Measurements from ENCODE around the gene HSPB1.

DNA sequence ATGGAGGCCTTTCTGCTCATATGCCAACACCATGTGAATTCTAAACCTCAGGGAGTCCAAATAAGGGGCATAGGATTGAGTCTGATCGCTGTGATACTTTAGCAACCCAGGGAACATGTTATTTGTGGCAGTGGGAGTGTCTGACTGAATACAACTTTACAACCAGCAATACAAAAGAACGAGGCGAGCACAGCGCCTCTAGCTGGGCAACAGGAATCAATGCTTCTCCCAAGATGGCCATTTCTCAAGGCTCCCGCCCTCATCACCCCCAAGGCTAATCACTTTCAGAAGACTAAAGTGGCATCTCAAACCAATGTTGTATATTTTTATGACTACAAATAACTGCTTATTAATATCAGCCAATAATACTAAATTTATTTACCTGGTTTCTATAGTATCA is 28.2 kb downstream of the HSPB1 start:
- TF ChIP-seq POLR2A (IDR thresholded peaks at IDR 0.05), result no peak
- TF ChIP-seq, protein P1, sequence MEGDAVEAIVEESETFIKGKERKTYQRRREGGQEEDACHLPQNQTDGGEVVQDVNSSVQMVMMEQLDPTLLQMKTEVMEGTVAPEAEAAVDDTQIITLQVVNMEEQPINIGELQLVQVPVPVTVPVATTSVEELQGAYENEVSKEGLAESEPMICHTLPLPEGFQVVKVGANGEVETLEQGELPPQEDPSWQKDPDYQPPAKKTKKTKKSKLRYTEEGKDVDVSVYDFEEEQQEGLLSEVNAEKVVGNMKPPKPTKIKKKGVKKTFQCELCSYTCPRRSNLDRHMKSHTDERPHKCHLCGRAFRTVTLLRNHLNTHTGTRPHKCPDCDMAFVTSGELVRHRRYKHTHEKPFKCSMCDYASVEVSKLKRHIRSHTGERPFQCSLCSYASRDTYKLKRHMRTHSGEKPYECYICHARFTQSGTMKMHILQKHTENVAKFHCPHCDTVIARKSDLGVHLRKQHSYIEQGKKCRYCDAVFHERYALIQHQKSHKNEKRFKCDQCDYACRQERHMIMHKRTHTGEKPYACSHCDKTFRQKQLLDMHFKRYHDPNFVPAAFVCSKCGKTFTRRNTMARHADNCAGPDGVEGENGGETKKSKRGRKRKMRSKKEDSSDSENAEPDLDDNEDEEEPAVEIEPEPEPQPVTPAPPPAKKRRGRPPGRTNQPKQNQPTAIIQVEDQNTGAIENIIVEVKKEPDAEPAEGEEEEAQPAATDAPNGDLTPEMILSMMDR (IDR thresholded peaks at IDR 0.05), result no peak
